ENCODE results near the gene TPMT. TPM values are rescaled to one million over a fixed set of nuclear protein-coding genes. Genes with fewer than 3 reads are reported as not detected.
"Not testable (repeated sequence)": the region's sequence is repeated elsewhere in the genome, so short reads cannot be mapped to it uniquely, and the experiment has no call there.

TPMT gene
- total RNA-seq, 4 donors from 2014 or later, result 3.8 to 9.3 (median 5.4) TPM

GRCh38 chr6:18155864-18156421 is 1.1 kb upstream of the TPMT start:
- H3K4me3 ChIP-seq, result peak overlapping the region; percentile 56 to 92 (median 72)
- 3 to 6% methylated on average over 22 to 25 of the region's 26 CpGs for WGBS, 2 donors
- TF ChIP-seq CTCF (IDR thresholded peaks at IDR 0.05), result no peak
- TF ChIP-seq EP300 (IDR thresholded peaks at IDR 0.05), result no peak
- no peak for TF ChIP-seq POLR2A (IDR thresholded peaks at IDR 0.05)
- no peaks in the 10 kb centered on the region for H3K27me3 ChIP-seq
- peak overlapping the region in 3 of 4 donors; percentile 81 to 92 (median 83) for H3K27ac ChIP-seq
- H3K36me3 ChIP-seq, result peaks cover 0 to 16% (median 3%) of the 10 kb centered on the region in 3 donors
- peak in 1 of 2 donors; percentile 24 for DNase-seq (ENCODE audit: low spot score in 2 of 2)
- H3K4me1 ChIP-seq, result peaks cover 0 to 30% (median 6%) of the 10 kb centered on the region in 4 donors
- H3K9me3 ChIP-seq, result no peaks in the 10 kb centered on the region

- DNase-seq (ENCODE audit: low spot score in 2 of 2), result peak; percentile 94 to 95
- H3K4me1 ChIP-seq, result peaks cover 0 to 30% (median 6%) of the 10 kb centered on the region in 4 donors
- H3K27ac ChIP-seq, result peak within 1 kb of the TSS; percentile 59 to 92 (median 83)
- peak in 1 of 2 donors; percentile 58 for TF ChIP-seq EP300 (IDR thresholded peaks at IDR 0.05)
- TF ChIP-seq CTCF (IDR thresholded peaks at IDR 0.05), result peak in 2 of 5 experiments; percentile 17 to 22
- TF ChIP-seq POLR2A (IDR thresholded peaks at IDR 0.05), result peak; percentile 72 to 77
- no peaks in the 10 kb centered on the region for H3K27me3 ChIP-seq
- H3K9me3 ChIP-seq, result no peaks in the 10 kb centered on the region
- WGBS, 2 donors, result 0% methylated on average over 65 to 87 of the region's 87 CpGs
- peaks cover 0 to 9% (median 0%) of the 10 kb centered on the region in 3 donors for H3K36me3 ChIP-seq
- peak within 1 kb of the TSS; percentile 56 to 92 (median 72) for H3K4me3 ChIP-seq
Observed at GRCh38 chr6:18155150-18155863, 430 bp upstream of the TPMT start, which contains the start of gene KDM1B. TSS of gene KDM1B (plus strand) at chr6:18155422. CDS start at chr6:18159896, 4,474 bp downstream.

GRCh38 chr6:18153311-18153703 is 1.6 kb downstream of the TPMT start:
- no peak for TF ChIP-seq POLR2A (IDR thresholded peaks at IDR 0.05)
- TF ChIP-seq EP300 (IDR thresholded peaks at IDR 0.05), result no peak
- H3K27ac ChIP-seq, result peak overlapping the region in 1 of 4 donors; percentile 26
- H3K4me3 ChIP-seq, result no peak overlapping the region
- peaks cover 0 to 6% (median 0%) of the 10 kb centered on the region in 3 donors for H3K36me3 ChIP-seq
- no peaks in the 10 kb centered on the region for H3K9me3 ChIP-seq
- H3K27me3 ChIP-seq, result no peaks in the 10 kb centered on the region
- no peak for DNase-seq (ENCODE audit: low spot score in 2 of 2)
- peaks cover 0 to 30% (median 6%) of the 10 kb centered on the region in 4 donors for H3K4me1 ChIP-seq

GRCh38 chr6:18151801-18152200 is 3.1 kb downstream of the TPMT start:
- H3K4me1 ChIP-seq, result peaks cover 0 to 30% (median 6%) of the 10 kb centered on the region in 4 donors

GRCh38 chr6:18151391-18151790 is 3.5 kb downstream of the TPMT start:
- WGBS, 2 donors, result 94 to 95% methylated on average over 3 of the region's 3 CpGs
- Histone ChIP-seq H3K36me3 (peaks cover 0 to 10% (median 0%) of the 10 kb centered on the region in 3 donors), H3K4me1 (peaks cover 0 to 27% (median 5%) of the 10 kb centered on the region in 4 donors)
- not testable (repeated sequence) for H3K27ac ChIP-seq; H3K4me3 ChIP-seq; DNase-seq (ENCODE audit: low spot score in 2 of 2); H3K27me3 ChIP-seq; H3K9me3 ChIP-seq

More at GRCh38 chr6:18151801-18152200, 3.1 kb downstream of the TPMT start:
- Histone ChIP-seq H3K4me3 (no peak overlapping the region), H3K27me3 (no peaks in the 10 kb centered on the region), H3K36me3 (peaks cover 0 to 8% (median 0%) of the 10 kb centered on the region in 3 donors), H3K27ac (no peak overlapping the region), H3K9me3 (no peaks in the 10 kb centered on the region)
- TF ChIP-seq EP300 (IDR thresholded peaks at IDR 0.05) (no peak), CTCF (IDR thresholded peaks at IDR 0.05) (no peak), POLR2A (IDR thresholded peaks at IDR 0.05) (no peak)
- WGBS, 2 donors, result 68 to 71% methylated on average over 3 of the region's 3 CpGs
- no peak for DNase-seq (ENCODE audit: low spot score in 2 of 2)
